Astrocyte (in vitro differentiated cells and primary cell): ENCODE results near the gene EBF4. TPM values are rescaled to one million over a fixed set of nuclear protein-coding genes. Genes with fewer than 3 reads are reported as not detected.

ENCODE experiments used
- DNase-seq: peaks from one replicate; pipeline ENCODE4 v3.0.0-alpha.2; 2010; ENCODE audit warnings: low read depth
- FAIRE-seq: peaks from 2 replicates; lab custom pipeline; 2011; peaks lifted over from hg19 to GRCh38; lab: Jason Lieb, UNC
- H2AFZ ChIP-seq: 2 replicates; pipeline ENCODE4 v1.6.0; 2012; ENCODE audit warnings: low read depth, low read length, inconsistent platforms
- H3K27ac ChIP-seq: 2 replicates; pipeline ENCODE4 v1.5.1; 2011; ENCODE audit warnings: low read depth, low read length, inconsistent platforms
- H3K27me3 ChIP-seq: 2 replicates; pipeline ENCODE4 v1.6.0; 2011; ENCODE audit warnings: low read length, inconsistent platforms; ENCODE audit not compliant: insufficient read depth
- H3K36me3 ChIP-seq: 2 replicates; pipeline ENCODE4 v1.5.1; 2011; ENCODE audit warnings: low read length, inconsistent platforms; ENCODE audit not compliant: insufficient read depth
- H3K4me1 ChIP-seq: 2 replicates; pipeline ENCODE4 v1.5.1; 2011; ENCODE audit warnings: low read length, inconsistent platforms; ENCODE audit not compliant: insufficient read depth
- H3K4me2 ChIP-seq: 2 replicates; pipeline ENCODE4 v1.6.0; 2012; ENCODE audit warnings: low read length, inconsistent platforms
- H3K4me3 ChIP-seq: 2 replicates; pipeline ENCODE4 v1.5.1; 2011; ENCODE audit warnings: low read depth, mild to moderate bottlenecking, low read length, inconsistent platforms; ENCODE audit not compliant: insufficient read depth
- H3K79me2 ChIP-seq: 2 replicates; pipeline ENCODE4 v1.6.0; 2012; ENCODE audit warnings: mild to moderate bottlenecking, low read length, inconsistent platforms; ENCODE audit not compliant: insufficient read depth
- H3K9ac ChIP-seq: 2 replicates; pipeline ENCODE4 v1.6.0; 2012; ENCODE audit warnings: mild to moderate bottlenecking, low read length, inconsistent platforms
- H3K9me3 ChIP-seq: 2 replicates; pipeline ENCODE4 v1.5.1; 2012; ENCODE audit warnings: low read depth, mild to moderate bottlenecking, low read length, inconsistent platforms; ENCODE audit not compliant: insufficient read depth
- H4K20me1 ChIP-seq: 2 replicates; pipeline ENCODE4 v1.6.0; 2012; ENCODE audit warnings: low read length, inconsistent platforms; ENCODE audit not compliant: insufficient read depth
- H3K27ac Mint-ChIP-seq: one replicate; pipeline ENCODE4 v1.8.0; 2021; ENCODE audit warnings: mild to moderate bottlenecking, mixed read lengths; ENCODE audit not compliant: unreplicated experiment
- H3K27me3 Mint-ChIP-seq: one replicate; pipeline ENCODE4 v1.8.0; 2021; ENCODE audit warnings: low read depth, mixed read lengths; ENCODE audit not compliant: unreplicated experiment
- H3K36me3 Mint-ChIP-seq: one replicate; pipeline ENCODE4 v1.8.0; 2021; ENCODE audit warnings: low read depth, mixed read lengths; ENCODE audit not compliant: unreplicated experiment
- H3K4me1 Mint-ChIP-seq: one replicate; pipeline ENCODE4 v1.8.0; 2021; ENCODE audit warnings: low read depth, mixed read lengths; ENCODE audit not compliant: unreplicated experiment
- H3K4me3 Mint-ChIP-seq: one replicate; pipeline ENCODE4 v1.8.0; 2021; ENCODE audit warnings: mild to moderate bottlenecking, moderate library complexity, mixed read lengths; ENCODE audit not compliant: unreplicated experiment
- H3K9me3 Mint-ChIP-seq: one replicate; pipeline ENCODE4 v1.8.0; 2021; ENCODE audit warnings: mild to moderate bottlenecking, mixed read lengths; ENCODE audit not compliant: unreplicated experiment
- CTCF ChIP-seq: IDR thresholded peaks from 2 replicates; pipeline ENCODE4 v1.5.1; 2011; ENCODE audit warnings: low read depth, mild to moderate bottlenecking, inconsistent platforms, low read length, moderate library complexity; ENCODE audit not compliant: insufficient read depth
- EZH2 ChIP-seq: IDR thresholded peaks from 2 replicates; pipeline ENCODE4 v1.6.1; 2012; ENCODE audit warnings: mild to moderate bottlenecking, low read length, inconsistent platforms; ENCODE audit not compliant: insufficient read depth
- total RNA-seq: library from RNA; stranded (reverse); gene quantifications from 2 replicates; pipeline ENCODE4 v1.2.1, GENCODE V29; 2021

Gene EBF4
- total RNA-seq, 1 donor from 2014 or later, result 2.3 TPM

GRCh38 chr20:2740702-2741101, 48.1 kb downstream of the EBF4 start:
- TF ChIP-seq EZH2 (no peak), CTCF (no peak)
- Histone ChIP-seq H2AFZ (no peak overlapping the region), H3K36me3 (no peaks in the 10 kb centered on the region), H3K4me2 (no peak overlapping the region), H3K27ac (no peak overlapping the region), H3K27me3 (peaks cover 29% of the 10 kb centered on the region), H3K4me1 (no peaks in the 10 kb centered on the region), H3K9ac (no peak overlapping the region), H3K4me3 (no peak overlapping the region), H3K79me2 (no peaks in the 10 kb centered on the region), H3K9me3 (no peaks in the 10 kb centered on the region), H4K20me1 (no peaks in the 10 kb centered on the region)
- no peaks in the 10 kb centered on the region for H3K36me3 Mint-ChIP-seq
- H3K9me3 Mint-ChIP-seq, result peaks cover 3% of the 10 kb centered on the region
- no peaks in the 10 kb centered on the region for H3K4me1 Mint-ChIP-seq
- no peak for DNase-seq
- H3K4me3 Mint-ChIP-seq, result no peak overlapping the region
- FAIRE-seq, result no peak
- H3K27ac Mint-ChIP-seq, result no peak overlapping the region
- H3K27me3 Mint-ChIP-seq, result peaks cover 65% of the 10 kb centered on the region

- Histone ChIP-seq H3K4me2 (no peak overlapping the region), H3K79me2 (no peaks in the 10 kb centered on the region), H3K27me3 (peaks cover 33% of the 10 kb centered on the region), H3K36me3 (no peaks in the 10 kb centered on the region), H3K4me3 (no peak overlapping the region), H2AFZ (no peak overlapping the region), H4K20me1 (no peaks in the 10 kb centered on the region), H3K4me1 (no peaks in the 10 kb centered on the region), H3K27ac (no peak overlapping the region), H3K9ac (no peak overlapping the region), H3K9me3 (no peaks in the 10 kb centered on the region)
- no peak for TF ChIP-seq CTCF
- no peak for TF ChIP-seq EZH2
- Mint-ChIP-seq H3K4me3 (no peak overlapping the region), H3K36me3 (no peaks in the 10 kb centered on the region), H3K27me3 (peaks cover 69% of the 10 kb centered on the region), H3K9me3 (peaks cover 2% of the 10 kb centered on the region), H3K4me1 (no peaks in the 10 kb centered on the region), H3K27ac (no peak overlapping the region)
- FAIRE-seq (no peak), DNase-seq (no peak)
Observed at GRCh38 chr20:2741463-2741862, 48.9 kb downstream of the EBF4 start.

- Histone ChIP-seq H3K9me3 (no peaks in the 10 kb centered on the region), H3K27me3 (peaks cover 33% of the 10 kb centered on the region), H3K27ac (no peak overlapping the region), H4K20me1 (no peaks in the 10 kb centered on the region), H3K36me3 (no peaks in the 10 kb centered on the region), H3K4me3 (no peak overlapping the region), H3K79me2 (no peaks in the 10 kb centered on the region), H3K9ac (no peak overlapping the region), H3K4me2 (no peak overlapping the region), H3K4me1 (no peaks in the 10 kb centered on the region), H2AFZ (no peak overlapping the region)
- H3K4me1 Mint-ChIP-seq, result no peaks in the 10 kb centered on the region
- peaks cover 70% of the 10 kb centered on the region for H3K27me3 Mint-ChIP-seq
- DNase-seq (no peak), FAIRE-seq (no peak)
- H3K4me3 Mint-ChIP-seq, result no peak overlapping the region
- no peaks in the 10 kb centered on the region for H3K36me3 Mint-ChIP-seq
- no peaks in the 10 kb centered on the region for H3K9me3 Mint-ChIP-seq
- TF ChIP-seq EZH2, result no peak
- TF ChIP-seq CTCF, result no peak
- no peak overlapping the region for H3K27ac Mint-ChIP-seq
Observed at GRCh38 chr20:2741881-2742280, 49.3 kb downstream of the EBF4 start.
